Activated CD4-positive, alpha-beta T cell treated with anti-CD3 and anti-CD28 coated beads for 36 hours (primary cell): ENCODE measurements around the gene UPF2. TPM values are rescaled to one million over a fixed set of nuclear protein-coding genes. Genes with fewer than 3 reads are reported as not detected.

Experiments used
- ATAC-seq: fragments of 200-7000 bp; cut with Tn5 transposase; one replicate; pipeline ENCODE4 v1.10.0; 2021; ENCODE audit warnings: mild to moderate bottlenecking, moderate library complexity
- CTCF ChIA-PET: fragments of 350-600 bp; sonication (Branson Sonifier 250); formaldehyde crosslinking; loops from one replicate; lab custom pipeline; 2021; ENCODE audit warnings: antibody characterized with exemption; lab: Charles Lee
- POLR2A ChIA-PET: fragments of 350-600 bp; sonication (Branson Sonifier 250); formaldehyde crosslinking; loops from one replicate; lab custom pipeline; 2021; ENCODE audit warnings: antibody characterized with exemption, inconsistent platforms; lab: Charles Lee
- DNase-seq: peaks from one replicate; pipeline ENCODE4 v3.0.0-alpha.2; 2020
- H3K27ac Mint-ChIP-seq: one replicate; pipeline ENCODE4 v1.8.0; 2021; ENCODE audit warnings: mixed read lengths
- H3K27me3 Mint-ChIP-seq: one replicate; pipeline ENCODE4 v1.8.0; 2021; ENCODE audit warnings: mixed read lengths
- H3K36me3 Mint-ChIP-seq: one replicate; pipeline ENCODE4 v1.8.0; 2021; ENCODE audit warnings: low read depth, mixed read lengths
- H3K4me1 Mint-ChIP-seq: one replicate; pipeline ENCODE4 v1.8.0; 2021; ENCODE audit warnings: mixed read lengths
- H3K4me3 Mint-ChIP-seq: one replicate; pipeline ENCODE4 v1.8.0; 2021; ENCODE audit warnings: mild to moderate bottlenecking, moderate library complexity, mixed read lengths
- H3K9me3 Mint-ChIP-seq: one replicate; pipeline ENCODE4 v1.8.0; 2021; ENCODE audit warnings: low read depth, mixed read lengths
- intact Hi-C, 2 experiments: fragments of 100-400 bp; cut with DNase I in 1 of 2; cut with micrococcal nuclease in 1 of 2; formaldehyde crosslinking; loops; one replicate each; pipeline versions ENCODE4 v1.14.2 to v1.15.1; 2022 to 2024; cut with DNase I, micrococcal nuclease
- total RNA-seq, 2 experiments: library from RNA; stranded (reverse); gene quantifications; one replicate each; pipeline ENCODE4 v1.2.3, GENCODE V29; 2021

UPF2 gene
- total RNA-seq, 2 experiments from 2014 or later, result 34.2 to 46.8 TPM

DNA sequence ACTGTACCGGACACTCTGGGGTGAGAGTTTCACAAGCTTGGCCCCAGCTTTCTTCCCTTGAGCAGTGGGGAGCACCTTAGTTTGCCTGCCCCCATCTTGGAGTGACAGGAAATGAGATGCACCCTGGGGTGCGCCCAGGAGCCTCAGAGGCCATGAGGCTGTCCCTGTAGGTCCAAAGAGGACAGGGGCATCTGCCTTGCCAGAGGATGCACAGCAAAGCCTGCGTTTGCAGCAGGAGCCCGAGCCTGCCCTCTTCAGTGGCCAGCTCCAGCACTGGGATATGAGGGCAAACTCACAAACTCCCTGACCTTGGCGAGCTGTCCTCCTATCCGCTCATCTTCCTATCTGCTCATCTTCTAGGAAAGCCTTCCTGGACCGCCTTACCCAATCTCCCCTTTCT is 140.0 kb downstream of the UPF2 start:
- Mint-ChIP-seq H3K4me1 (no peaks in the 10 kb centered on the region), H3K27me3 (no peaks in the 10 kb centered on the region), H3K4me3 (no peak overlapping the region), H3K9me3 (no peaks in the 10 kb centered on the region), H3K27ac (no peak overlapping the region), H3K36me3 (no peaks in the 10 kb centered on the region)
- ATAC-seq (no peak), DNase-seq (no peak)
- intact Hi-C loops, result no loop called here
- POLR2A ChIA-PET, result no interaction called here
- CTCF ChIA-PET, result no interaction called here

DNA sequence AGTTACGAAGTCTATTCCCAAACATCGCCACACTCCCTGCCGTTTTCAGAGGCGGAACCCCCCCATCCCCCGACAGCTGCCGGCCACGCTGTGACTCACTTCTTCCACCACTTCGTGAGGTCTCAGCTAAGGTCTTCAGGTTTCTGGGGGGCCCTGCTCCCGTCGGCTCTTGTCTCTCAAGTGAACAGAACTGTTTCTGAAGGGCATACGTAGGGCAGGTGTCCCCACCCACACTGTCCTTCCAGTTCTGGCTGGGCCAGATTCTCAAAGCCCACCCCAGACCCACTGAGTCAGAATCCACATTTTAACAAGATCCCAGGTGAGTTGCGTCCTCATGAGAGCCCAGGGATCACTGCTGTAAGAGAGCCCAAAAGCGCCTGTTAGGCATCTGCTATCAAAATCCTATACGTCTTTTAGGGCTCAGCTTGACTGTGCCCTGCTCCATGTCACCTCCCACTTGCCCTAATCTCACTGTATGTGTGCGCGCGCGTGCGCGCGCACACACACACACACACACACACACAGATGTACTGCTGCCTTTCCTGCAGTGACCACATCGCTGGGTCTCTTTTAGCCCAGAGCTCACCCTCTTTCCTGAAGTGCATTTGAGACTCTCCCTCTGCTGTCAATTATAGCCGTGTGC is 140.7 kb downstream of the UPF2 start:
- CTCF ChIA-PET, result no interaction called here
- H3K4me3 Mint-ChIP-seq, result no peak overlapping the region
- no peak overlapping the region for H3K27ac Mint-ChIP-seq
- no peak for ATAC-seq
- intact Hi-C loops, result no loop called here
- POLR2A ChIA-PET, result no interaction called here
- no peaks in the 10 kb centered on the region for H3K9me3 Mint-ChIP-seq
- DNase-seq, result no peak
- no peaks in the 10 kb centered on the region for H3K4me1 Mint-ChIP-seq
- H3K36me3 Mint-ChIP-seq, result no peaks in the 10 kb centered on the region
- H3K27me3 Mint-ChIP-seq, result no peaks in the 10 kb centered on the region

DNA sequence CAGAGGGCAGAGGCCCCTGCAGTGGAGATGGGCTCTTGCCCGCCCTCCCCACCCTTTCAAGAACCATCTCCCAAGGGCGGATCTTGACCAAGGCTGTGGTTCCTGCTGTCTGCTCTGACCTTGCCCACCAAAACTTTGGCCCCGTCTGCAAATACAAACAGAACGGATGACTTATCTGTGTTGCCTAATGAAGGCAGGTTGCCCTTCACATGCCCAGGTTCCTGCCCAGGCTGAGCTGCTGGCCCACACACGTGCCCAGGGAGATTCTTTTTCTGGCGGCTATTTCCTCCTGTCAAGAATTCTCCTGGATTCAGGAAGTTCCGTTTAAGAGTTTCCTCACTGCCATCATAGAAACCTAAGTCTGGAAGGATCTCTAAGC is 141.2 kb downstream of the UPF2 start:
- DNase-seq, result no peak
- Mint-ChIP-seq H3K27ac (no peak overlapping the region), H3K9me3 (no peaks in the 10 kb centered on the region), H3K4me3 (no peak overlapping the region), H3K27me3 (no peaks in the 10 kb centered on the region), H3K4me1 (no peaks in the 10 kb centered on the region), H3K36me3 (no peaks in the 10 kb centered on the region)
- no peak for ATAC-seq
- ChIA-PET POLR2A (no interaction called here), CTCF (no interaction called here)
- intact Hi-C loops, result no loop called here

DNA sequence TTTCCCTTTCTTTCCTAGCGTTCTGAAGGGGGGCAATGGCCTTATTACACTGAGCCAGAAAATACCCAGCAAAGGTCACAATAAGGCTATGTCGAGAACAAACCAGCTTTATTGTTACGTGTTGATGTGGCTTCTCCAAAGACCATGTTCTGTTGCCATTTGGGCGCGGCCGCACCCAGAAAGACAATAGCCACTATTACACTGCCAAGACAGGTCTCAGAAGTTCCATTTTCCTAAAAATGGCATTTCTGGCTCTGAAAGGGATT is 141.6 kb downstream of the UPF2 start:
- Mint-ChIP-seq H3K4me3 (no peak overlapping the region), H3K9me3 (no peaks in the 10 kb centered on the region), H3K27me3 (no peaks in the 10 kb centered on the region), H3K4me1 (no peaks in the 10 kb centered on the region), H3K36me3 (no peaks in the 10 kb centered on the region), H3K27ac (no peak overlapping the region)
- POLR2A ChIA-PET, result no interaction called here
- ATAC-seq (no peak), DNase-seq (no peak)
- CTCF ChIA-PET, result no interaction called here
- intact Hi-C loops, result no loop called here

DNA sequence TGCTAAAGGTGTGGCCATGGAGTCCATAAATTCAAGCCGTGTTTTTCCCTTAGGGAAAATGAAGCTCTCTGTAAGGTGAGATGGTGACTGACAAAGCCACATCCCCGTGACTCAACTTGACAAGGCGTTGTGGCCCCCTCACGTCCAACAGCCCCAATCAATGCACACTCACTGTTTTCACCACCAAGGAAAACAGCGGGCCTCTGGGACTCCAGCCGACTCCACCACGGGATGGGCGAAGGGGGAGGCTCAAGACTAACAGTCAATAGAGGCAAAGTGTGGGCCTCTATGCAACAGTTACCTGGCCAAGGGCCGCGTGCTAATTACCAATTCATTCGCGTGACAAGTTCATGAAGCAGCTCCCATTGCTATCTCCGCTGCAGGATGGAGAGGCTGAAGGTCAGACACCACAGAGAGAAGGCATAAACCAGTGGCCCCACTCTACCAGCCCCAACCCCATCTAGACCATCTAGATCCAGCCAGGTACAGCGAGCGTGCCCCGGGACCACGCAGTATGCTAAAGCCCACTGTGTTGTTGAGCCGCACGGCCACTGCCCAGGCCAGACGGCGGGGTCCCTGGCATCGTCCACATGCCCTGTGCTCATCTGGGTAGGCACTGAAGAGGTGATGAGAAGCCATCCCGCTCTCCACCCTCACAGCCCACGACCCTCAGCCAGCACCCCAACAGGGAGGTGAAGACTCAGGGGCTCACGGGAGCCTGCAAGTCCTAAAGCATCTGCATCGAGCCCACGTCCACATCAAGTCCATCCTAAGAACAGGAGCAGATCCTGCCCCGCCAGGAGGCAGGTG is 143.3 kb downstream of the UPF2 start:
- DNase-seq, result no peak
- no peak for ATAC-seq
- Mint-ChIP-seq H3K4me3 (no peak overlapping the region), H3K9me3 (no peaks in the 10 kb centered on the region), H3K27me3 (no peaks in the 10 kb centered on the region), H3K4me1 (no peaks in the 10 kb centered on the region), H3K36me3 (no peaks in the 10 kb centered on the region), H3K27ac (no peak overlapping the region)
- ChIA-PET POLR2A (no interaction called here), CTCF (no interaction called here)
- intact Hi-C loops, result no loop called here

DNA sequence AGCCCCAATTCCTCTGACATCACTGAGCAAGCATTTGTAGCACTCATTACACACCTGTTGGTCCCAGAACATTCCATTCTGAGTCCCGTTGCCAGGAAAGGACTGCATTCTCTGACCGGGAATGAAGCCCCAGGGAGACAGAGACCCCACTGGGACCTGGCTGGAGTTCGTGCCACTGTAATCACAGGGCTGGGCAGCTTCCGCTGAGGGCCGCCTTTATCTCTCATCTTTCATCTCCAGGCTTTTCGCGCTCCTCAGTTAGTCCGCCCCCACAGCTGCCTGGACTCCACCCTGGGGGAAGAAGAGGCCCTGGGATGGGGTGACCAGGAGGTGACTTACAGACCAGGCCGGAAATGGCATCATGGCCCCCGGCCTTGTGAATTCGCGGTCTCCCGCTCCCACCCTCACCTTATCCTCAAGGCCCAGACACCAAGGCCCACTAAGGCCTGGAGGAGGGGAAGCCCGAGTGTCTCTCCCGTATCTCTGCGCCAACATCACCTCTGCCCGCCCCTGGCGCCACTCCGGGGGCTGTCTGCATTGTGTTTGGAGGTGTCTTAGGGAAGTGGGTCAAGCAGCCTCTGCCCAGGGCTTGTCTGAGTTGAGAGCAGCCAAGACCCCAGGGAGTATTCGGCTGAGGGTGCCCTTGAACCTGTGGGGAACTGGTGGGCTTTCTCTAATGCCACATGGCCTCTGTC is 144.1 kb downstream of the UPF2 start:
- Mint-ChIP-seq H3K4me1 (no peaks in the 10 kb centered on the region), H3K36me3 (no peaks in the 10 kb centered on the region), H3K9me3 (no peaks in the 10 kb centered on the region), H3K4me3 (no peak overlapping the region), H3K27ac (no peak overlapping the region), H3K27me3 (no peaks in the 10 kb centered on the region)
- ATAC-seq (no peak), DNase-seq (no peak)
- ChIA-PET POLR2A (interaction anchor here (0.6 kb wide), 1 partner anchor 54 kb away, joined by 3 read pairs; no protein-coding TSS in a partner anchor), CTCF (interaction anchor here (0.6 kb wide), 1 partner anchor 821 kb away, joined by 3 read pairs; no protein-coding TSS in a partner anchor)
- intact Hi-C loops, result no loop called here

DNA sequence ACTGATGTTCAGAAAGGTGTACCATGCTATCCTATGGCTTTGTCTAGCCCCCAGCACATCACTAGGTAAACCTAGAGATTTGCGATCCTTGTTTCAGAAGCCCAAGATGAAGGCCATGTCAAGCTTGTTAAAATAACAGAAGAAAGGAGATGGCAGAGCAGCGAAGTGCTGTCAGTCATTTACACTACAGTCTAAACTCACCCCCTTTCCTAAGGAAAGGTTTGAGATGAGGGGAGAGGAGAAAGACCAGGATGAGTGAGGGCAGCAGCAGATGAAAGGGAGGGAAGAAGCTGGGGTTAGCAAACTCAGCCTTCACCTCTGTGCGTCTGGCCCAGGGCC is 144.6 kb downstream of the UPF2 start:
- POLR2A ChIA-PET, result interaction anchor here (0.6 kb wide), 1 partner anchor 54 kb away, joined by 3 read pairs; no protein-coding TSS in a partner anchor
- Mint-ChIP-seq H3K27ac (no peak overlapping the region), H3K4me3 (no peak overlapping the region), H3K9me3 (no peaks in the 10 kb centered on the region), H3K27me3 (no peaks in the 10 kb centered on the region), H3K4me1 (no peaks in the 10 kb centered on the region), H3K36me3 (no peaks in the 10 kb centered on the region)
- DNase-seq (no peak), ATAC-seq (no peak)
- CTCF ChIA-PET, result interaction anchor here (0.6 kb wide), 1 partner anchor 822 kb away, joined by 3 read pairs; no protein-coding TSS in a partner anchor
- intact Hi-C loops, result no loop called here

DNA sequence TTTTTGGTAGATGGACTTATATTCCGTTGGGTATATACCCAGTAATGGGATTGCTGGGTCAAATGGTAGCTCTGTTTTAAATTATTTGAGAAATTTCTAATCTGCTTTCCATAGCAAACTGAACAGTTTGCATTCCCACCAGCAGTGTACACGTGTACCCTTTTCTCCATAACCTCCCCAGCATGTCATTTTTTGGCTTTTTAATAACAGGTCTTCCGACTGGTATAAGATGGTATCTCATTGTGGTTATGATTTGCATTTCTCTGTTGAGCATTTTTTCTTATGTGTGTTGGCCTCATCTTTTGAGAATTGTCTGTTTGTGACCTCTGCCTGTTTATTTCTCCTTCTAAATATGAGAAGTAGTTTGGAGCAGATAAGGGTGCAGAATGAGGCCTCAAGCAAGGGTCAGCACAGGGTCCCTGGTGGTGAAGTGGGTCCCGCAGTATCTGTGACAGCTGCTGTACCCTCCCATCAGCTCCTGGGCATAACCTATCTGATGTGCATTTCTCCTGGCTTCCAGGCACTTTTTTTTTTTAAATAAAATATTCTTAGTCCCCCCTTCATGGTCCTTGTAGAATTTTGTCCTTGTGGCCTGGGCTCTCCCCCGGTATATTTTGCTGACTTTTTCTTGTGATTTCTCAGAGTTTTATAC is 145.9 kb downstream of the UPF2 start:
- no peak overlapping the region for H3K4me3 Mint-ChIP-seq
- H3K36me3 Mint-ChIP-seq, result no peaks in the 10 kb centered on the region
- H3K4me1 Mint-ChIP-seq, result no peaks in the 10 kb centered on the region
- no peak overlapping the region for H3K27ac Mint-ChIP-seq
- H3K27me3 Mint-ChIP-seq, result no peaks in the 10 kb centered on the region
- POLR2A ChIA-PET, result no interaction called here
- no peak for DNase-seq
- ATAC-seq, result no peak
- H3K9me3 Mint-ChIP-seq, result no peaks in the 10 kb centered on the region
- CTCF ChIA-PET, result no interaction called here
- intact Hi-C loops, result no loop called here

DNA sequence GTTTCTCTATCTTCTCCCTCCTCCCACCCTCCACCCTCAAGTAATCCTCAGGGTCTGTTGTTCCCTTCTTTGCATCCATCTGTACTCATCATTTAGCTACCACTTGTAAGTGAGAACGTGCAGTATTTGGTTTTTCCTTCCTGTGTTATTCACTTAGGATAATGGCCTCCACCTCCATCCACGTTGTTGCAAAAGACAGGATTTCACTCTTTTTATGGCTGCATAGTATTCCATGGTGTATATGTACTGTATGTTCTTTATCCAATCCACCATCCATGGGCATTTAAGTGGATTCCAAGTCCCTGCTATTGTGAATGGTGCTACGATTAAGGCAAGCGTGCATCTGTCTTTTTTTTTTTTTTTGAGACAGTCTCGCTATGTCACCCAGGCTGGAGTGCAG is 147.0 kb downstream of the UPF2 start:
- CTCF ChIA-PET, result no interaction called here
- H3K36me3 Mint-ChIP-seq, result no peaks in the 10 kb centered on the region
- H3K9me3 Mint-ChIP-seq, result no peaks in the 10 kb centered on the region
- H3K4me3 Mint-ChIP-seq, result no peak overlapping the region
- no peaks in the 10 kb centered on the region for H3K27me3 Mint-ChIP-seq
- DNase-seq (no peak), ATAC-seq (no peak)
- intact Hi-C loops, result no loop called here
- no peak overlapping the region for H3K27ac Mint-ChIP-seq
- POLR2A ChIA-PET, result no interaction called here
- no peaks in the 10 kb centered on the region for H3K4me1 Mint-ChIP-seq

DNA sequence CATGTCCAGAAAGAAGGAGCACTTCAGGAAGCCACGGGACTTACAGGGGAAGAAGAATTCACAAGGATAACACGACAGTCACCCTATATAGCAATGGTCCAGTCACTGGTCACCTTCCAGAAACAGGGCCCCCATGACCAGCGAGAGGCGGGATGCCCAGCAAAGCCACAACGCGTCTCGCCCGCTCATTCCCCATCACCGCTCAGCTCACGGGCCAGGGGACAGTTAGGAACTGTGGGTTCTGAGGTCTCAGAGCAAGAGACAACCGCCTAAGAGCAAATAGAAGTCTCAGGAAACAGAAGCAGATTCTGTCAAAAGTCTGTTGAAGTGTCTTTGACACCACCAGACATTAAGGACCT is 147.5 kb downstream of the UPF2 start:
- H3K27me3 Mint-ChIP-seq, result no peaks in the 10 kb centered on the region
- no peaks in the 10 kb centered on the region for H3K9me3 Mint-ChIP-seq
- H3K27ac Mint-ChIP-seq, result no peak overlapping the region
- CTCF ChIA-PET, result no interaction called here
- DNase-seq, result no peak
- no peaks in the 10 kb centered on the region for H3K36me3 Mint-ChIP-seq
- no peak overlapping the region for H3K4me3 Mint-ChIP-seq
- POLR2A ChIA-PET, result no interaction called here
- ATAC-seq, result no peak
- H3K4me1 Mint-ChIP-seq, result no peaks in the 10 kb centered on the region
- intact Hi-C loops, result no loop called here

DNA sequence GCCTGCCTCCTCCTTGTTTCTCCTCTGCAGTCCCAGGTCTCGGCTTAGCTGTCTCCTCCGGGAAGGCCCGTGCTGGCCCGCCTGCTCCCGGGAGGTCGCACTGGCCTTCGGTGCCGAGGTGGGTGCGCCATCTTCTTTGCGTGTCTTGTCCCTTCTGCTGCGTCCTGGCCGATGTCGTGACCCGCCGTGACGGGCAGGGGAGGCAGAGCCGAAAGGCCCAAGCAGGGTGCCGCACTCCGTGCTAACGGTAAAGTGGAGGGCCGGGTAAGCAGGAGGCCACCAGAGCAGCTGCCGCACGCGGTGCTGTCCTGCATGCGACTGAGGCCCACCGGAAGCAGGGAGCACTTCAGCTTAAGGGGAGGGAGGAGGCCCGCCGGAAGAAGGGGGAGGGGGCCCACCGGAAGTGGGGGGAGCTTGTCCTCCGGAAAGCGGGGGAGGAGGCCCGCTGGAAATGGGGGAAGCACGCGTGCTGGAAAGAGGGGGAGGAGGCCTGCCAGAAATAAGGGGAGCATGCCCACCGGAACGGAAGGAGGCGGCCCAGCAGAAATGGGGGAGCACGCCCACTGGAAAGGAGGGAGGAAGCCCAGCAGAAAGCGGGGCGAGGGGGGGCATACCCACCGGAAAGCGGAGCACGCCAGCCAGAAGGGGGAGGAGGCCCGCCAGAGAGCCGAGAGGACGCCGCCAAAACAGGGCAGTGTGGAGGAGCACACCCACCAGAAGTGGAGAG is 148.1 kb downstream of the UPF2 start:
- no peaks in the 10 kb centered on the region for H3K4me1 Mint-ChIP-seq

More for the DNA sequence above, 148.1 kb downstream of the UPF2 start:
- no peak for DNase-seq
- CTCF ChIA-PET, result no interaction called here
- no peaks in the 10 kb centered on the region for H3K36me3 Mint-ChIP-seq
- no peaks in the 10 kb centered on the region for H3K9me3 Mint-ChIP-seq
- no peak overlapping the region for H3K27ac Mint-ChIP-seq
- H3K27me3 Mint-ChIP-seq, result no peaks in the 10 kb centered on the region
- POLR2A ChIA-PET, result no interaction called here
- H3K4me3 Mint-ChIP-seq, result no peak overlapping the region
- ATAC-seq, result no peak
- intact Hi-C loops, result no loop called here
